Midbrain (tissue), 1 donor: ENCODE measurements around the gene ST3GAL3.
A peak's percentile ranks its signal among the peaks of the same experiment; 100 is the strongest.

Source experiments
- DNase-seq: peaks from one replicate; lab custom pipeline; 2025; lab: John Stamatoyannopoulos, UW

Gene ST3GAL3

DNA sequence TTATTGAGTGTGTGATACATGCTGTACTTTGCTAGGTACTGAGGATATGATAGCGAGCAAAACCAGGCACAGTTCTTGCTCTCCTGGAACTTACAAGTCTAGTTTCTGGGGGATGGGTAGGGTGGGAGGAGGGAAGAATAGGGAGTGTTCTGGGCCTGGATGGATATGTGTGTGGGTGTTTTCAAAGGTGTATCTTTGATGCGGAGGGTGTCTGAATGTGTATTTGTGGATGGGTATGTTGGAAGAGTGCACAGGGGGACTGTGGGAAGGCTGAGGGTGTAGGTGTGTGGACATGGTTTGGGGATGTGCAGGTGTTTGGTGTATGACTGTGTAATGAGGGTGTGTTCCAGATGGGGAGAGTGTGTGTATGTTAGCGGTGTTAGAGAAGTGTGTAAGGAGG lies 258.0 kb downstream of the ST3GAL3 start:
- DNase-seq: no peak

DNA sequence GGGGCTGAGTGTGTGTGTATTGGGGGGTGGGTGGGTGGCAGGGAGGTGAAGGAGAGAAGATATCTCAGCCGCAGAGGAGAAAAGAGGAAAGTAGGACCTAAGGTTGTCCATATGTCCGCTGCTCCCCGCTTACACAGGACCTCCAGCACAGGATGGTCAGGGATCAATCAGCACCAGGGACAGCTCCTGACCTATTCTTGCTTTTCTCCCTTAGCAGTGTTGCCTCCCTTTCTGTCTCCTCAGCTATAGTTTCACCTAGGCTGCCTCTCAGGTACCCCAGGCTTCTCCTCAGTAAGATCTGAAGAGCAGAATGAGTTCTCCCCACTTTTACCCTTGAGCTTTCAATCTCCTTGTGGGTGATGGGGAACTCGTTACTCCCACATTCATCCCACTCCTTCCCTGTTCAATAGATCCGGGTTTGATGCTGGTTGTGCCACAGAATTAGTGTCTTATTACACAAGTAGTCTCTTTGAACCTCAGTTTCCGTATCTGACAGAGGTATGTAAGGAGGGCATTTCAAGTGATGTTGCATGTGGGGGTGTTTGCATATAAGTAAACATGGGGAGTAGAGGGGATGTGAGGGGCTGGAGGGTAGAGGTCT lies 261.1 kb downstream of the ST3GAL3 start:
- no peak for DNase-seq

DNA sequence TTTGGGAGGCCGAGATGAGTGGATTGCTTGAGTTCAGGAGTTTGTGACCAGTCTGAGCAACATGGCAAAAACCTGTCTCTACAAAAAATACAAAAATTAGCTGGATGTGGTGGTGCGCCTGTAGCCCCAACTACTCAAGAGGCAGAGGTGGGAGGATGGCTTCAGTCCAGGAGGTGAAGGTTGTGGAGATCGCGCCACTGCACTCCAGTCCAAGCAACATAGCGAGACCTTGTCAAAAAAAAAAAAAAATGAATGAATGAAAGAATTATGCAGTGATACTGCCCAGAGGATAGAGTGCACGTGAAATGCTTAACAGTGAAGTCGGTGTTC lies 262.0 kb downstream of the ST3GAL3 start:
- no peak for DNase-seq

DNA sequence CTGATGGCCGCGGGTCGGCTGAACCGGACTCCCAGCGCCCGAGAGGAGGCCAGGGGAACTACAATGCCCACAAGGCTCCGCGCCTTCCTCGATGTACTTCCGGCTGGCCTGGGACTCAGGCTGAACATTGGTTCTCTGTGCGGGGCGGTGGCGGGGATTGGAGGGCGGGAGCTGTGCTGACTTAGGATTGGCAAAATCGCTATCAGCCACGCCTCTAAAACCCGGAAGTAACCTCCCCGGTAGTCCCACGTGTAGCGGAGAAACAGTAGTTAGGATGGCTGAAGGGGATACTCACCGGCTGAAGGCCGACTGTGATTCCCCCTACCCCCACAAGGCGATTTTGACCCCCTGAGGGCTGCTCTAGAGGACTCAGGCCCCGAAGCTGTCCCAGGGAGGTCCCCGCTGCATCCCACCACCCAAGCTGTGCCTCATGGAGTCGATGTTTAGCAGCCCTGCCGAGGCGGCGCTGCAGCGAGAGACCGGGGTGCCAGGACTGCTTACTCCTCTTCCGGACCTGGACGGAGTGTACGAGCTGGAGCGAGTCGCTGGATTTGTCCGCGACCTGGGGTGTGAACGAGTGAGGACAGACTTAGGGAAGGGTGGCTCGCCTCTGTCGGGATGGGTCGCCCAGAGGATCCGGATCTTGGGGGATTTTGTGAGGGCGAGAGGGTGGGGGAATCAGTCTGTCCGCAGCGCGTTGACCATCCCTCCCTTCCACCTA lies 262.6 kb downstream of the ST3GAL3 start, which contains the start of gene DPH2:
DPH2 (plus strand) TSS at position 265 of the 721 bp plus-strand sequence; CDS start at position 431, 166 bp downstream.
- DNase-seq: peak; percentile 97

DNA sequence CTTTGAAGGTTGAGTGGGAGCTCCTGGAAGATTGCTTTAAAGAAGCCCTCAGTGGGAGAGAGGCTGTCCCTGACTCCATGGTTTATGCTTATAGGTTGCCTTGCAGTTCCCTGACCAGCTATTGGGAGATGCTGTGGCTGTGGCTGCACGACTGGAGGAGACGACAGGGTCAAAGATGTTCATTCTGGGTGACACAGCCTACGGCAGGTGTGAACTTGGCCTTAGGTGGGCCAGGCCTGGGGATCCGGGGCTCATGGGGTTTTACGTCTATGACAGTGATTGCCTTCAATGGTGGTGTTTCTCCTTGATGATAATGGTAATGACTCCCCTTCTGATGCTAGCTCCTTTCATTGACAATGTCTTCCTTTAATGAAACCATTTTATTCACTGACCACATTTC lies 263.2 kb downstream of the ST3GAL3 start:
- no peak for DNase-seq

DNA sequence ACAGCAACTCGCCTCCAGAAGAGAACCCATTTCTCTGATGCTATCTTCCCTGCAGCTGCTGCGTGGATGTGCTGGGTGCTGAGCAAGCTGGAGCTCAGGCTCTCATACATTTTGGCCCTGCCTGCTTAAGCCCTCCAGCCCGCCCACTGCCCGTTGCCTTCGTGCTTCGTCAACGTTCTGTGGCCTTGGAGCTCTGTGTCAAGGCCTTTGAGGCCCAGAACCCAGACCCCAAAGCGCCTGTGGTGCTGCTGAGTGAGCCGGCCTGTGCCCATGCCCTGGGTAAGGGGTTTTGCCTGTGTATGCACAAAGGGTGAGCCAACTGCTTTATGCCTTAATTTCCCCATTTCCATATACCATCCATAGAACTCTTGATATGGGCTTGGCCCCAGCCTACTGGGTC lies 263.6 kb downstream of the ST3GAL3 start:
- no peak for DNase-seq

DNA sequence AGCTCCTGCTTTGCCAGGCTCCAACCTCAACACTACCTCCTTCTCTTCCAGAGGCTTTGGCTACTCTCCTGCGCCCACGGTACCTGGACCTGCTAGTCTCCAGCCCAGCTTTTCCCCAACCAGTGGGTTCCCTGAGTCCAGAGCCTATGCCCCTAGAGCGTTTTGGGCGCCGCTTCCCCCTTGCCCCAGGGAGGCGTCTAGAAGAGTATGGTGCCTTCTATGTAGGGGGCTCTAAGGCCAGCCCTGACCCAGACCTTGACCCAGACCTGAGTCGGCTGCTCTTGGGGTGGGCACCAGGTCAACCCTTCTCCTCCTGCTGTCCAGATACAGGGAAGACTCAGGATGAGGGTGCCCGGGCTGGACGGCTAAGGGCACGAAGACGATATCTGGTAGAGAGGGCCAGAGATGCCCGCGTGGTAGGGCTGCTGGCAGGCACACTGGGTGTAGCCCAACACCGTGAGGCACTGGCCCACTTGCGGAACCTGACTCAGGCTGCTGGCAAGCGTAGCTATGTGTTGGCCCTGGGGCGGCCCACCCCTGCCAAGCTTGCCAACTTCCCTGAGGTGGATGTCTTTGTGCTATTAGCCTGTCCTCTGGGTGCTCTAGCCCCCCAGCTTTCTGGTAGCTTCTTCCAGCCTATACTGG lies 264.1 kb downstream of the ST3GAL3 start:
- DNase-seq: no peak

DNA sequence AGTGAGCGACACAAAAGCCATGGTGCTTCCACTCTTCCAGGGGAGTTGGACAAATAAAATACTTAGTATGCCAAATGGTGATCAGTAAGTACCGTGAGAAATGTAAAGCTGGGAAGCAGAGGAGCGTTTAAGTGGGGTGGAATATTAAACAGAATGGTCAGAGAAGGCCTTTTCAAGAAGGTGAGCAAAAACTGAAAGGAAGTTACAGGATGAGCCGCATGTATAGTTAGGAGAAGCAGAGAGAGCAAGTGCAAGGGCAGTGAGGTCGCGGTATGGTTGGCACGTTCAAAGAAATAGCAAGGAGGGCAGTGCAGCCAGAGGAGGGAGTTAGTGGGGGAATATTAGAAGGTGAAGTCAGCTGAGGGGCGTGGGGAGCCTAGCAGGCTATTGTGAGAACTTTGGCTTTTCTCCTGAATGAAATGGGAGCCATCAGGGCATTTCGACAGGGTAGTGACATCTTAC lies 266.7 kb downstream of the ST3GAL3 start:
- no peak for DNase-seq

DNA sequence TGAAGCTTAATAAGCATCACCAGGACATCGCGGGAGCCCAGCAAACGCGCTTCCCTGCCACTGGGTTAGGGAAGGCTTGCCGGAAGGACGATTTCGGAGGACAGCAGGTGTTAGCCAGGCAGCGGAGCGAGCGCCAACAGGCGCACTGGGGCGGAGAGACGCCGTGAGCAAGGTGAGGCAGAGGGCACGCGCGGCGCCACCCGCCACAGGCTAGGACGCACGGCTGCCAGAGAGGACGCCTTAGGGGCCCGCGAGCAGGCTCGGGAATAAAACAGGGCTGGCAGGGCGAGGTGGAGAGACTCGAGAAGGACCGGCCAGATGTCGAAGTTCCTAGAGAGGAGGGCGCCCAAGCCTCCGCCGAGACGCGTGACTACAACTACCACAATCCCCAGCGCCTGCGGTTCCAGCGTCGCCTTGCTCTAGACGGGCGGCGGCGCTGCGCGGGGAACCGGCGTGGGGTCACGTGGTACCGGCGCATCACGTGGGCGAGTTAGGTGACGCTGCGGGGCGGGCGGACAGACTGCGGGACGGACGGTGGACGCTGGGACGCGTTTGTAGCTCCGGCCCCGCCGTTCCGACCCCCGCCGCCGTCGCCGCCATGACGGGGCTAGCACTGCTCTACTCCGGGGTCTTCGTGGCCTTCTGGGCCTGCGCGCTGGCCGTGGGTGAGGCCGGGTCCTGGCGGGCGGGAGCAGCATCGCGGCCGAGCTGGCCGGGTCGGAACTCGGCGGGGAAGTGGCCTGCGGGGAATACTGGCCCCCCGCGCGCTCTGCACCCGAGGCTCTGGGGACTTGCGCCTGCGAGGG lies 267.3 kb downstream of the ST3GAL3 start, which contains the start of gene ATP6V0B:
ATP6V0B (plus strand) TSS at position 518 of the 806 bp plus-strand sequence; CDS start at position 599, 81 bp downstream.
- peak; percentile 98 for DNase-seq

DNA sequence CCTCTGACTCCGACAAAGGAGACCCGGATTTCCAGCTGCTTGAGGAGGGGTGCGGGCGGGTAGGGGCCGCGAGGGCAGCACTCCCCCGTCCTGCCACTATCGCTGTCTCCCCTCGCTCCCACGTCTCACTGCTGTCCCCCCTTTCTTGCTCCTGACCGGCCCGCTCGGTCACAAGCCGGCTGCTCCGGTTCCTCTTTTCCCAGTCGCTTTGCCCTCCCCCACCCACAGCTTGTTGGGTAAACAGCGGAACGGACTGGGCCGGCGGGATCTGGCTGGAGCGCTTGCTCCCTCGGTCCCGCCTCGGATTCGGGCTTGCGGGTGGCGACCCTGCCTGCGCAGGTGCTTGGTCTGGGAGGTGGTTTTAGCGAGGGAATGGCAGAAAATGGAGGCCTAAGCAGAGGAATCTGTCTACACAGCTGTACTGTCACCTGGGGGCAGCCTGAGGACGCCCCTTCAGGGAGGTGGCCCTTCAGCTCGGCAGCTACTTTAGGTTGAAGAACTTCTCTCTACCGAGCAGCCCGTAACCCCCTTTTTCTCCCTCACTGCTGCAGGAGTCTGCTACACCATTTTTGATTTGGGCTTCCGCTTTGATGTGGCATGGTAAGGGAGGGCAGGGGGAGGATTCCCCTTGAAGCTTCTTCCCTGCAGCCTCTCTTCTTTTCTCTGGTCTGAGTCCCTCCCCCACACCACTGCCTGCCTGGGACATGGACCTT lies 268.1 kb downstream of the ST3GAL3 start:
- peak; percentile 30 for DNase-seq

DNA sequence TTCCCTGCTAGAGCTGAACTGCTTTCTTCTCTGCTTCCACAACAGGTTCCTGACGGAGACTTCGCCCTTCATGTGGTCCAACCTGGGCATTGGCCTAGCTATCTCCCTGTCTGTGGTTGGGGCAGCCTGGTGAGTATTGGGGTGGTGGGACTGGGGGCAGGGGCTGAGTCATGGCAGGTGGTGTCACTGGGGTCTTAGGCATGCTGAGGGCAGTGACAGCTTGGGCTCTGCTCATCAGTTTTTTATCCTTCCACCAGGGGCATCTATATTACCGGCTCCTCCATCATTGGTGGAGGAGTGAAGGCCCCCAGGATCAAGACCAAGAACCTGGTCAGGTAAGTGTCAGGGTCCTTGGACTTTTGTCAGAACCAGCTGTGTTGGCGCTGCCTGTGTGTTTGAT lies 268.7 kb downstream of the ST3GAL3 start:
- no peak for DNase-seq

DNA sequence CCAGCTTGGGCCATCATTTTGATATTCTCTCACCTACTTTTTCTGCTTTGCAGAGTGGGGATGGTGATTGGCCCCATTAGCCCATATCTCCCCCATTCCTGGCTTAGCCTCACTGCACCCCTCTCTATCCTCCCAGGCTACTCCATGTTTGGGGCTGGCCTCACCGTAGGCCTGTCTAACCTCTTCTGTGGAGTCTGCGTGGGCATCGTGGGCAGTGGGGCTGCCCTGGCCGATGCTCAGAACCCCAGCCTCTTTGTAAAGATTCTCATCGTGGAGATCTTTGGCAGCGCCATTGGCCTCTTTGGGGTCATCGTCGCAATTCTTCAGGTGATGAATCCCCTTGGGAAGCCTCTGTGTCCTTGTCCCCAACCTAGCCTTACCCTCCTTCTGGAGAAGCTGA lies 269.6 kb downstream of the ST3GAL3 start:
- DNase-seq: no peak

DNA sequence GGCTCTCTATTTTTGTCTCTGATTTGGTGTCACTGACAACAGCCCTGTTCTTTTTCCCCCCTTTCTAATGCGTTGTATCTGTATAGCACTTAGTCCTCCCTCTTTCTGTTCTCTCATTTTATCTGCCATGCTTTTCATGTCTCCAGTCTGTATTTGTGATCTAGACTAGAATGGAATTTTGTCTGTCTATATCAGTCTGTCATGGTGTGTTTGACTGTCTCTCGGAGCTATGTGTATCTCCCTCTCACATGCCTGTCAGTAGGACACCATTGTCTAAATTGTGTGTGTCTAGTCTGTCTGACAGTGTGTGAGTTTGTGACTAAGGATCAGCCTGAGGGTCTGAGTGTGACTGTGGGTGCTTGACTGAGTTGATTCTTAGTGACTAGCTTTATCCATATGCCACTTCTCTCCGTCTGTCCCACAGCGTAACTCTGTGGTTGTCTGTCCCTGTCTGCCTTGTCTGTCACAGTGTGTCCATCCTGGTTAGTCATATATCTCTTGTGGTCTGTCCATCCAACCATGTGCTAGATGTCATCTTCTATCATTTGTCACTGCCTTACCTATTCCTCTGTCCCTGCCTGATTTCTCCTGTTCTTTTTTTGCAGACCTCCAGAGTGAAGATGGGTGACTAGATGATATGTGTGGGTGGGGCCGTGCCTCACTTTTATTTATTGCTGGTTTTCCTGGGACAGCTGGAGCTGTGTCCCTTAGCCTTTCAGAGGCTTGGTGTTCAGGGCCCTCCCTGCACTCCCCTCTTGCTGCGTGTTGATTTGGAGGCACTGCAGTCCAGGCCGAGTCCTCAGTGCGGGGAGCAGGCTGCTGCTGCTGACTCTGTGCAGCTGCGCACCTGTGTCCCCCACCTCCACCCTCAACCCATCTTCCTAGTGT lies 270.3 kb downstream of the ST3GAL3 start:
- DNase-seq: no peak

DNA sequence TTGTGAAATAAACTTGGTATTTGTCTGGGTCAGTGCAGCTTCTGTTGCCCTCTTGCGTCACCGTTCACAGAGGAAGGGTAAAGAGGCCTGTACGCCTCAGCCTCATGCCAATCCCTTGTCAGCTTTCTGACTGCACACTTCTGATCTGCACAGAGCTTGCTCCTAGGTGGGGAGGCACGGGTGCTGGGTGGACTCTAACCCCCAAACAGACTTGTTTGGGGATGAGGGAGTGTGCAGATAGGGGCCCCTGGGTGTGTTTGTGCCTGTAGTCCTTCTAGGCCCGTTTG lies 270.9 kb downstream of the ST3GAL3 start:
- no peak for DNase-seq

DNA sequence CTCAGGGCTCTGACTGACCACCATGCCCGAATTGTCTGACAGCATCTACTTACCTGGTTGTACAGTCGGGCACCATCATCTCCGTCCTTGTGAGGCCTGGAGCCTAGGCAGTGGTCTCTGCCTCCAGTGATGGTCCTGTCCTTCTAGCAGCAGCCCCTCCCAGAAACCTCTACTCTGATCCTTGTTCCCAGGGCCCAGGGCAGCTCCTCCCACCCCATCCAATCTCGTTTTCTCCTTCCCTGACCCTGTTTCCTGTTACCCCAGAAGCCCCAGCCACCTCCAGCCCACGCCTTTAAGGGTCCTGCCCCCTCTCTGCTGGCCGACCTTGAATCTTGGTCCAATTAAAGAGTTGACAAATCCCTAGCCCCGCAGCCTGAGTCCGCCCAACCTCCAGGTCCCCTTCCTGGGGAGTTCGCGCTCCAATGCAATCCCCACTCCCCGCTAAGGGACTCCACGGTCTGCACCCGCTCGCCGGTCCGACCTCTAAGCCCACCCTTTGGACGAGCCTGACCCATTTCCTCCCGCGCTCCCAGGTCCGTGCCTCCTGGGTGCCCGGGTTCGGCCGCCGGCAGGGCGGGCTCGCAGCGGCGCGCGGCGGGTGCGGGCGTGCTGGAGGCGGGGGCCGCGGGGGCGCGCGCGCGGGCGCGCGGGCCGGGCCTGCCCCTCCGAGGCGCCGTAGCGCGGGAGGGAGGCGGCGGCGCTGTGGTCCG lies 271.4 kb downstream of the ST3GAL3 start, which contains the start of gene B4GALT2:
B4GALT2 (plus strand) TSS at position 660 of the 710 bp plus-strand sequence. CDS start 1,951 bp downstream, outside the sequence.
- DNase-seq: peak; percentile 22

DNA sequence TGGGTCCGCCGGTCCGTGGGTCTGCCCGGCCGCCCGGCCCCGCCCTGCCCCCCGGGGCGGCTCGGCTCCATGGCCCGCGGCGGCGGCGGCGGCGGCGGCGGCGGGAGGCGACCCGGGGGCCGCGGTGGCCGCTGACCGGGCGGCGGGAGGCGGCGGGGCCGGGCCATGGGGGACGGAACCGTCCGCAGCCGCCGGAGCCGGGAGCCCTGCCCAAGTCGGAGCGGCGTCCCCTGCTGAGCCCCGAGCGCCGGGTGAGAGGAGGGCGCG lies 271.9 kb downstream of the ST3GAL3 start:
- no peak for DNase-seq

DNA sequence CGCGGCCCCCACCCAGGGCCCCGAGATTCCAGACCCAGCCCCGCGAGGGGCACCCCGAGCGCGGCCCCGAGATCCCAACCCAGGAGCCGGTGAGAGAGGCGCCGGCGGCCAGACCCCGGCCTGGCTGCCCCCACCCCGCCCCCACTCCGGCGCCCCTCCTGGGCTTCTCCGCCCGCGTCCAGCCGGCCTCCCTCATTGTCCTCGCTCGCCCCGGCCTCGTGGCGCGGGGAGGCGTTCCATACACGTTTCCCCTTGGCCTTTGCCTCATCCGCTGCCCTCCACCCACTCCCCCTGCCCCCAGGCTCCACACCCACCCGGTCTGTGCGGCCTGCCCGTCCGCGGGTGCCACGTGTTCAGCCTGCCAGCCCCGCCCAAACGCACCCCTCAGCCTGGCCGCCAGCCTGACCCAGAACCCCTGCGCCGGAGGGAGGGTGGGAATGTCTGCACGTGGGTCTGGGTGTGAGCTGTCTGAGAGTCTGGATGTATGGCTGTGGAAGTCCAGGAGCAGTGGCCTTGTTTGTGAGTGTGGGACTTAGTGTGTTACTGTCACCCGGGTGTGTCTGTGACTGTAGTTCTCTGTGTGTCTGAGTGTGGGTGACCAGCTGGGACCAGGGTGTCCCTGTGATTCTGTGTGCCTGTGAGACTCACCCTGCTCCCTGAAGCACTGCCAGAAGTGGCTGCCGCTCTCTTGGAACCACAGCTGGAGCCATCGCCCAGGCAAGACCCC lies 272.4 kb downstream of the ST3GAL3 start:
- no peak for DNase-seq

DNA sequence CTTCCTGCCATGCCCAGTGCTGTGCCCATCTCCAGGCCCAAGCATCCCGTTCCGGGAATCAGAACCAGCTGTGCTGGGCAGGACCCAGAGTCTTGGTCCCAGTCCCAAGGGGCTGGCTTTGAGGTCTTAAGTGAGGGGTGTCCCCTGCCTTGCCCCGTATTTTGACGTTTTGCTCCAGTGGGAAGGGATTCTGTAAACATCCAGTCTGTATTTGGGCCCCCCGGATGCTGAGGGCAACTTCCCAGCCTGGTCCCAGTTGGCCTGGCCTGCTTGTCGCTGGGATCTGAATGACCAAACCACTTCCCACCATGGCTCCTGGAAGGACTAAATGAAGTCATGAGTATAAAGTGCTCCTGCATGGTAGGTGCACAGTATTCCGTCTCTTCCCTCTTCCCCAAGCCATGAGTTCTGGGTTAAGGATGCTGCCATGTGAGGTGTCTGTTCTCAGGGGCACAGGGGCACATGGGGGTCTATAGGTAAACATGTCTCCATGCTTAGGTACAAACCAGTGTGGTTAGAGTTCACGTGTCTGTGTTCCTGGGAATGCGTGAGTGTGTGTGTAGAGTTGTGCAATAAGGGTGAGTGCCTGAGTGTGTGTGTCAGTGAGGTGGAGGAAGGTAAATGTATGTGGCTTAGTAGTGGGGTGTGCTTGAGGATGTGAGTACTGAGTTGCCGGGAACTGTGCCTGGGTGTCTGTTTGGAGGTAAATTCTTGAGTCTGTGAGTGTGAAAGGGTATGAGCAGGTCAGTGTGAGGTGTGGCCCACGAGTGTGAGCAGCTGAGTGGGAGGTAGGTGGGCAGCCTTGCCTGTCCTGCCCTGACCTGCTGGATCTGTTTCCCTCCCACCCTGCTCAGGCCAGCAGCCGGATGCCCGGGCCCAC lies 273.2 kb downstream of the ST3GAL3 start:
- no peak for DNase-seq
